LNCaP clone FGC (cell line): ENCODE results near the gene SLC8A1.

ENCODE experiments used
- DNase-seq: peaks from one replicate; pipeline ENCODE4 v3.0.0-alpha.2; 2011; ENCODE audit warnings: low read depth
- H3K4me3 ChIP-seq: 2 replicates; pipeline ENCODE4 v1.5.1; 2011; ENCODE audit warnings: mild to moderate bottlenecking, low read depth, low read length, control low read depth
- CTCF ChIP-seq: IDR thresholded peaks from 2 replicates; pipeline ENCODE4 v1.5.1; 2012; ENCODE audit warnings: mild to moderate bottlenecking; ENCODE audit not compliant: control insufficient read depth, insufficient read depth; ENCODE audit errors: extremely low read depth

Gene SLC8A1

GRCh38 chr2:40248294-40248693 lies 203.6 kb downstream of the SLC8A1 start:
- H3K4me3 ChIP-seq = no peak overlapping the region
- DNase-seq = no peak
- TF ChIP-seq CTCF = no peak

GRCh38 chr2:40244675-40245074 lies 207.2 kb downstream of the SLC8A1 start:
- DNase-seq = no peak
- H3K4me3 ChIP-seq = no peak overlapping the region

GRCh38 chr2:40244251-40244650 lies 207.6 kb downstream of the SLC8A1 start:
- no peak for TF ChIP-seq CTCF
- no peak for DNase-seq
- no peak overlapping the region for H3K4me3 ChIP-seq

More at GRCh38 chr2:40244675-40245074, 207.2 kb downstream of the SLC8A1 start:
- TF ChIP-seq CTCF = peak; percentile 44

- TF ChIP-seq CTCF = no peak
- DNase-seq = no peak
- H3K4me3 ChIP-seq = no peak overlapping the region
These were observed 208.2 kb downstream of the SLC8A1 start for GRCh38 chr2:40243581-40244187.

GRCh38 chr2:40242315-40242714 lies 209.6 kb downstream of the SLC8A1 start:
- no peak for DNase-seq
- H3K4me3 ChIP-seq = no peak overlapping the region
- no peak for TF ChIP-seq CTCF

GRCh38 chr2:40240070-40240469 lies 211.8 kb downstream of the SLC8A1 start:
- no peak for DNase-seq
- no peak overlapping the region for H3K4me3 ChIP-seq
- TF ChIP-seq CTCF = no peak
